Stimulated activated CD8-positive, alpha-beta memory T cell treated with anti-CD3 and anti-CD28 coated beads, Interleukin-7, amount 100 ng/mL, for 24 hours (primary cell): ENCODE data around the gene CACNA1F.
"Not testable (repeated sequence)": the region's sequence is repeated elsewhere in the genome, so short reads cannot be mapped to it uniquely, and the experiment has no call there.

Experiments
- DNase-seq: peaks from one replicate; pipeline ENCODE4 v3.0.0-alpha.2; 2020; ENCODE audit warnings: low read depth

Gene CACNA1F

GRCh38 chrX:49174723-49175122 is 58.4 kb downstream of the CACNA1F start:
- DNase-seq, result no peak

GRCh38 chrX:49173544-49173943 is 59.6 kb downstream of the CACNA1F start:
- not testable (repeated sequence) for DNase-seq

GRCh38 chrX:49172280-49172780 is 60.8 kb downstream of the CACNA1F start:
- peak; percentile 43 for DNase-seq

GRCh38 chrX:49171752-49172279 is 61.3 kb downstream of the CACNA1F start, which contains the start of gene PLP2:
Gene PLP2 (plus strand): TSS chrX:49171898. CDS start chrX:49172001, 103 bp downstream.
- DNase-seq, result peak; percentile 34

- no peak for DNase-seq
Observed at GRCh38 chrX:49167740-49168108, 65.4 kb downstream of the CACNA1F start.

GRCh38 chrX:49166914-49167739 is 66.0 kb downstream of the CACNA1F start:
- peak; percentile 37 for DNase-seq

GRCh38 chrX:49165901-49166881 is 66.9 kb downstream of the CACNA1F start:
- DNase-seq, result peak; percentile 40

- DNase-seq, result no peak
Observed at GRCh38 chrX:49164589-49165360, 68.4 kb downstream of the CACNA1F start.

GRCh38 chrX:49163555-49164419 is 69.4 kb downstream of the CACNA1F start:
- peak; percentile 45 for DNase-seq

- DNase-seq, result no peak
Observed at GRCh38 chrX:49162620-49163019, 70.5 kb downstream of the CACNA1F start, which contains the start of gene MAGIX. Gene MAGIX (plus strand): TSS chrX:49162758. CDS start chrX:49162890, 132 bp downstream.

GRCh38 chrX:49161632-49162031 is 71.5 kb downstream of the CACNA1F start:
- DNase-seq, result no peak

GRCh38 chrX:49160908-49161307 is 72.2 kb downstream of the CACNA1F start:
- no peak for DNase-seq

GRCh38 chrX:49157194-49157593 is 75.9 kb downstream of the CACNA1F start:
- DNase-seq, result no peak

GRCh38 chrX:49155900-49156837 is 77.0 kb downstream of the CACNA1F start:
- DNase-seq, result peak; percentile 65

- DNase-seq, result no peak
Observed at GRCh38 chrX:49155243-49155899, 77.8 kb downstream of the CACNA1F start.
